GM12873 (cell line): ENCODE measurements around the gene FRMD4A.

ENCODE experiments used
- CTCF ChIP-seq: IDR thresholded peaks from 2 replicates; pipeline ENCODE4 v1.5.1; 2012; ENCODE audit warnings: low read depth, mild to moderate bottlenecking, moderate library complexity, low read length, control low read depth; ENCODE audit not compliant: insufficient read depth; ENCODE audit errors: missing control alignments

Gene FRMD4A

GRCh38 chr10:13809427-13809826 lies 521.3 kb downstream of the FRMD4A start:
- TF ChIP-seq CTCF: no peak

GRCh38 chr10:13808556-13809391 lies 522.0 kb downstream of the FRMD4A start:
- no peak for TF ChIP-seq CTCF

- TF ChIP-seq CTCF: no peak
Observed at GRCh38 chr10:13806419-13806818, 524.3 kb downstream of the FRMD4A start.

GRCh38 chr10:13803566-13804554 lies 526.9 kb downstream of the FRMD4A start:
- TF ChIP-seq CTCF: no peak

GRCh38 chr10:13801907-13802288 lies 528.8 kb downstream of the FRMD4A start:
- no peak for TF ChIP-seq CTCF

GRCh38 chr10:13801156-13801906 lies 529.4 kb downstream of the FRMD4A start:
- no peak for TF ChIP-seq CTCF
